IPS-18a (cell line): ENCODE data around the gene POLD1.
"Not testable (repeated sequence)": the region's sequence is repeated elsewhere in the genome, so short reads cannot be mapped to it uniquely, and the experiment has no call there.

Experiments used
- H3K27ac ChIP-seq: one replicate; pipeline ENCODE4 v1.5.1; 2013; ENCODE audit warnings: low read length
- H3K27me3 ChIP-seq: one replicate; pipeline ENCODE4 v1.6.1; 2013; ENCODE audit warnings: mild to moderate bottlenecking, low read length; ENCODE audit not compliant: control insufficient read depth, insufficient read depth
- H3K36me3 ChIP-seq: one replicate; pipeline ENCODE4 v1.6.1; 2013; ENCODE audit warnings: low read depth, low read length; ENCODE audit not compliant: control insufficient read depth
- H3K4me1 ChIP-seq: one replicate; pipeline ENCODE4 v1.6.1; 2013; ENCODE audit warnings: low read depth, low read length; ENCODE audit not compliant: control insufficient read depth
- H3K4me3 ChIP-seq: one replicate; pipeline ENCODE4 v1.5.1; 2013; ENCODE audit warnings: low read length
- H3K9ac ChIP-seq: one replicate; pipeline ENCODE4 v1.6.1; 2013; ENCODE audit warnings: mild to moderate bottlenecking, low read length, moderate library complexity
- H3K9me3 ChIP-seq: one replicate; pipeline ENCODE4 v1.6.1; 2013; ENCODE audit warnings: low read depth, low read length; ENCODE audit not compliant: control insufficient read depth

POLD1 gene

DNA sequence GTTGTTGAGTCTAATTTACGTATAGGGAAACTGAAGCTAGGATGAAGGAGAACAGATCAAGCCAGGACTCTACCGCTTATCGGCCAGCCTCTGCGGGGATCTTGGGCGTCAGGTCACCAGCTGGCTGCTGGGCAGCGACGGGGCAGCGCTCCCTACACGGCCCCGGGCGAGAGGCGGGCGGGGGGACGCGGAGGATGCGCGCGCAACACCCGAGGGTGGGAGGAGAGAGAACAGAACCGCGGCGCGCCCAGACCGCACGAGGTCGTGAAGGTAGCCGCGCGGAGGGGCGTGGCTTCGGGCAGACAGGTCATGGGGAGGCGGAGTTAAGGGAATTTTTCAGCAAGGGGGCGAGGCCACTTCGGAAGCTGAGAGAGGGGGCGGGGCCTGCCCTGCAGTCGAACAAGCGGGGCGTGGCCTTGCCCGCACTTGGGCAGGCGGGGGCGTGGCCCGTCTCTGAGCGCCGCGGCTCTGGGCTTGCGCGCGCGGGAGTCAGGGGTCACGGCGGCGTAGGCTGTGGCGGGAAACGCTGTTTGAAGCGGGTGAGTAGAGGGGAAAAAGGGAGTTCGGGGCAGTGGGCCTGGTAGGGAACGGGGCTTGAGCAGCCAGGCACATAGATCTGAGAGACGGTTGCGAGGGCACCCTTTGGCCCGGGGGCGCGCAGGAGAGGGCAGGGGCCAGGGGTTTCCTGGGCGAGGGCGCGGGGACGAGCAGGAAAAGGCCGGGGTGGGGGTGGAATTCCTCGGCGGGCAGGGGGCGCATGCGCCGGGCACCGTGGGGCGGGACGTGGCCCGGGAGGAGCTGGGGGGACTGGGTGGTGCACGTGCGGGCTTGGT is at the start of gene POLD1:
Gene POLD1, plus strand, starts transcription at position 496 of the 833 bp plus-strand sequence. CDS start 14,505 bp downstream, outside the sequence.
- Histone ChIP-seq H3K9me3 (no peaks in the 10 kb centered on the region), H3K4me3 (peak within 1 kb of the TSS; percentile 100), H3K27me3 (no peaks in the 10 kb centered on the region), H3K9ac (peak within 1 kb of the TSS; percentile 87), H3K27ac (peak within 1 kb of the TSS; percentile 79), H3K4me1 (peaks cover 6% of the 10 kb centered on the region), H3K36me3 (peaks cover 43% of the 10 kb centered on the region)

DNA sequence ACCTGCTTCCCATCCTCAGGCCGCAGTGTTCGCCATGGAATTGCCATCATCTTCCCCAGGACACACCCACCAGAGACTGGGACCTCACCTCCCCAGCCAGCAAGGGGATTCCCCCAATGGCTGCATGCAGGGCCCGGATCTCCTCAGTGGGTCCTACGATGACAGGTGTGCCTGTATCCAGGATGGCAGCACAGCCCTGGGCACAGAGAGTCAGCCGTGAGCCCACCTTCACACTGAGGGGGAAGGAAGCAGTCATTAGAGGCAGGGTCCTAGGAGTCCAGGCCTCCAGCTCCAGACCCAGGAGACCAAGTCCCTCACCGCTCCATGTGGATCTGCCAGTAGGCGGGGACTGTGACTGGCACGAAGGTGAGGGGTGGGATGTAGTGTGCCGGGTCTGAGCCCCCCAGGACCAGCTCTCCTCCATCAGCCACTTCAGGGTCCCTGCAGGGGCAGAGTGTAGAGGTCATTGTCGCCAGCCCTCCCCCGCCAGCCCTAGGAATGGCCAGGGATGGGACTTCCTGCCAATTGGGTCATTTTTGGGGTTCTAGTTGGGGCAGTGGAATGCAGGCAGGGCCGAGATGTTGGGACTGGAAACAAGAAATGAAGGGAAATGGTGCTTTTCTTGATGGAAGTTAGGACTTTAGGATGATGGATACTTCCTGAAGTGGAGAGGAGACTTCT is 49.3 kb upstream of the POLD1 start:
- no peaks in the 10 kb centered on the region for H3K36me3 ChIP-seq
- H3K9ac ChIP-seq = no peak overlapping the region
- H3K4me3 ChIP-seq = no peak overlapping the region
- H3K9me3 ChIP-seq = no peaks in the 10 kb centered on the region
- no peaks in the 10 kb centered on the region for H3K27me3 ChIP-seq
- H3K27ac ChIP-seq = no peak overlapping the region
- H3K4me1 ChIP-seq = peaks cover 17% of the 10 kb centered on the region

DNA sequence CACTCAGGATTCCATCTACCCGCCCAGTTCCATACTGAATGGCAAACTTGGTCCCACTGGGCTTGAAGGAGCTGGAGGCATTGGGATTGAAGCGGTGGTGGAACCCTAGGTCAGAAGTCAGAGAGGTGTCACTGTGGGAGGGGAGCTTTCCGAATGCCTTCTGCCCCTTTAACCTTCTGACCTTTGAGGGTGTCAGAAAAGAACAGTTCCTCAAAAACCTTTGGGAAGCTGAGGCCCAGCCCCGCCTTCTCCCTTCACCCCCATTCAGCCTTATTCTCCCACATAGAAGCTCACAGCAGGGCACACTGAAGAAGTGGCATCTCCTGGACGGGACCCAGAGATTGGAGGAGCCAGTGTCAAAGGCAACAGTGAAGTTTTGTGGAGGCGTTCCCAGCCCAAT is 47.1 kb upstream of the POLD1 start:
- not testable (repeated sequence) for H3K27ac ChIP-seq, H3K4me3 ChIP-seq, H3K9ac ChIP-seq, H3K9me3 ChIP-seq, H3K27me3 ChIP-seq, H3K36me3 ChIP-seq, H3K4me1 ChIP-seq

DNA sequence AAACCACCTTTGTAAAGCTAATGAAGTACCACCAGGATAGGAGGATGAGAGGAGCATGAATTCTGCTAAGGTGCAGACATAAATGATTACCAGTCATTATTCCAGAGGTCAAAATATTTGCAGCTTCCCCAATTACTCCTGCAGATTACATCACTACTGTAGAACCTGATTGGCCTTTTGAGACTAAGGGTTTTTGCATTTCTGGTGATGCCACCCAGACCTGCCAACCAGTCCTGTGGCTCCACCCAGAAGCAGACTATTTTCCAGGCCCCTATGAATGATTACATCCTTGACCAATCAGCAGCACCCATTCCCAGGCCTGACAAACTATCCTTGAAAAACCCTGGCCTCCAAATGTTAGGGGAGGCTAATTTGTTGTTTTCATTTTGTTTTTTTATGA is 43.8 kb upstream of the POLD1 start:
- H3K27ac ChIP-seq = no peak overlapping the region
- H3K4me3 ChIP-seq = no peak overlapping the region

DNA sequence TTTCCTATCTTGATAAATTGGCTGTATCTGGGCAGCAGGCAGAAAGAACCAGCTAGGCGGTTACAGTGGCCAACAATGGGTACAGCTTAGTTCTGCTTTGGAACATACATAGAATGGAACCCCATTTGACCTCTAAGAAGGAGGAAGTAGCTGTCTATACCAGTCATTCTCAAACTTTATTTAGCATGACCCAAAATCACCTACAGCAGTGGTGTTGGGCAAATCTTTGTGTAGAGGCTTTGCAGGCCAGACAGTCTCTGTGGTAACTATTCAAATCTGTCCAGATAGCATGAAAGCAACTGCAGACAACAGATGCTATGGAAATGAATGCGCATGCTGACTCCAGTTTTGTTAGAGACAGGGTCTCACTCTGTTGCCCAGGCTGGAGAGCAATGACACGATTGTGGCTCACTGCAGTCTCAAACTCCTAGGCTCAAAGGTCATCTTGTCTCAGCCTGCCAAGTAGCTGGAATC is 43.0 kb upstream of the POLD1 start:
- H3K4me1 ChIP-seq = no peaks in the 10 kb centered on the region
- H3K9me3 ChIP-seq = no peaks in the 10 kb centered on the region
- H3K27ac ChIP-seq = no peak overlapping the region
- H3K9ac ChIP-seq = no peak overlapping the region
- H3K4me3 ChIP-seq = no peak overlapping the region
- H3K36me3 ChIP-seq = no peaks in the 10 kb centered on the region
- no peaks in the 10 kb centered on the region for H3K27me3 ChIP-seq

More for the DNA sequence above, 43.8 kb upstream of the POLD1 start:
- H3K4me1 ChIP-seq = no peaks in the 10 kb centered on the region
- no peaks in the 10 kb centered on the region for H3K9me3 ChIP-seq
- H3K9ac ChIP-seq = no peak overlapping the region
- no peaks in the 10 kb centered on the region for H3K27me3 ChIP-seq
- H3K36me3 ChIP-seq = no peaks in the 10 kb centered on the region

DNA sequence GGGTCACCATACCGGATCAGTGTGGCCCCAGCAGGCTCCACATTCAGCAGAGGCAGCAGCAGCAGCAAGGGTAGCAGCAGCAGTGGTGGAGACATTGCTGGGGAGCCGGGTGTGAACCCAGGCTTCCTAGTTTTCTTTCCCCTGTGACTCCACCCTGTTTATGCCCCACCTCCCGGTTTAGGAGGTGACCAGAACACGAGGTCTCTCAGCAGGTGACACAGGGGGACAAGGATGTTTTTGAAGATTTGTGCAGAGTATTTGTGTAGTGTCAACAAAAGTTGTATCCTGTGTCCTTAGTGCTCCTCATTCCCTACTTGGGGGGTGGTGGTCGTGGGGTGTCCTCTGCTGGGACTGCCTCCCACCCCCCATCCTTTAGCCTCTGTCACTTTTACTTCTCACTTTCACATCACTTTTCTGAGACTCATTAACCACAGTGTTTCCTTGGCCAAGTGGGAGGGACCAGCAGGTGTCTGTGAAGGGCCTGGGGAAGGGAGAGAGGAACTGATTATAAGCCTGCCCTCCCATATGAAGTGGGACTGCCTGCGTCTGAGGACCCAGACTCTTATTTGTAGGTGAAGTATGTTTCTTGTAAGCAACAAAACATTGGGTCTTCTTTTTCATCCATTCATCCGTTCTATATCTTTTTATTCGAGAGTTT is 39.4 kb upstream of the POLD1 start:
- Histone ChIP-seq H3K4me3 (no peak overlapping the region), H3K9ac (no peak overlapping the region), H3K4me1 (no peaks in the 10 kb centered on the region), H3K27me3 (no peaks in the 10 kb centered on the region), H3K36me3 (no peaks in the 10 kb centered on the region), H3K27ac (no peak overlapping the region), H3K9me3 (no peaks in the 10 kb centered on the region)

DNA sequence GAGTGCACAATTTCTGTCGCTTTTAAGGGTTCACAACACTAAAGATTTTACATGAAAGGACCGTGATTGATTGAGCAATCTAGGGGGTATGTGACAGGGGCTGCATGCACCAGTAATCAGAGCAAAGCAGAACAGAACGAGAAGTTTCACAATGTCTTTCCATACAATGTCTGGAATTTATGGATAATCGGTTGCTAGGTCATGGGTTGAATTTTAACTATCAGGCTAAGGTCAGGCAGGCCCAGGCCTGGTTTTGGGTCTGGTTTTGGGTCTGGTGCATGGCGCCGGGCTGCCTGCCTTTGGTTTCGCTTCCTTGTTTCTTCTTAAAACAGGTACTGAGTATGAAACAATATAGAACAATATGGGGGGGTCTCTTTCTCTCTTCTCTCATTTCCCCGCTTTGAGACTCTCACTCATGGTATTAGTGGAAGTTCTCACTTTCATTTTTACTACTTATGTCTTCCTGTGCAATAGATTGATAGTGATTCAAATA is 37.0 kb upstream of the POLD1 start:
- not testable (repeated sequence) for H3K4me3 ChIP-seq, H3K27me3 ChIP-seq, H3K9me3 ChIP-seq, H3K4me1 ChIP-seq, H3K9ac ChIP-seq, H3K27ac ChIP-seq, H3K36me3 ChIP-seq

DNA sequence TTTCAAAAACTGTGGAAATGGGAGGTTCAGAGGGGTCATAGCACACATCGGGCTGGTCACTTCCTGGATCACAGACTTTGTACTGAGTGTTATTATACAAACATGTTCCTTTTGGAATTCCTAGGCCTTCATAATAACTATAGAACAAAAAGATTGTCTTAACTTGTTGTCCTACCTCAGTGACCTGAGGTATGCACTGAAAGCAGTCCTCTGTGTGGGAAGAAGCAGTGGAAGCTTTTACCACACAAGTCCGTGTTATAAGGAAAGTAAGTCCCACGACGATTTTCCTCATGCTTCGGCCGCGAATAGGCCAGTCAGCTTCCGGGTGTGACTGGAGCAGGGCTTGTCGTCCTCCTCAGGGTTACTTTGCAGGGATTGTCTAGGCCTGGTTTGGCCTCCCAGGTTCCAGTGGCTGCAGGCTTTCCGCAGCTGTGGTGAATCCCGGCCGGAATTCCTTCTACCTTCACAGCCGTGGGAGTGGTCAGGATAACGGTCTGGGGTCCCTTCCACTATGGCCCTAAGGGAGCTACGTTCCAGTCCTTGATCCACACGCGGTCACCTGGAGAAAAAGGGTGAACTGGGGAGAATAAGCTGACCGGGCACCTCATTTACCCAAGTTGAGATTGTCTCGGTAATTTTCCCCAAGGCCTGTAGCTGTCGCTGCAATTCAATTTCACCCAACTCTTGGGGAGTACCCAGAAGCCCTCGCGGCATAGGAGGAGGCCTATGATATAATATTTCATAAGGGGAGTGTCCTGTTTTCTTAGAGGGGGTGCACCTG is 34.7 kb upstream of the POLD1 start:
- no peaks in the 10 kb centered on the region for H3K9me3 ChIP-seq
- no peak overlapping the region for H3K4me3 ChIP-seq
- H3K4me1 ChIP-seq = no peaks in the 10 kb centered on the region
- H3K9ac ChIP-seq = no peak overlapping the region
- H3K27me3 ChIP-seq = no peaks in the 10 kb centered on the region
- H3K36me3 ChIP-seq = no peaks in the 10 kb centered on the region
- no peak overlapping the region for H3K27ac ChIP-seq

DNA sequence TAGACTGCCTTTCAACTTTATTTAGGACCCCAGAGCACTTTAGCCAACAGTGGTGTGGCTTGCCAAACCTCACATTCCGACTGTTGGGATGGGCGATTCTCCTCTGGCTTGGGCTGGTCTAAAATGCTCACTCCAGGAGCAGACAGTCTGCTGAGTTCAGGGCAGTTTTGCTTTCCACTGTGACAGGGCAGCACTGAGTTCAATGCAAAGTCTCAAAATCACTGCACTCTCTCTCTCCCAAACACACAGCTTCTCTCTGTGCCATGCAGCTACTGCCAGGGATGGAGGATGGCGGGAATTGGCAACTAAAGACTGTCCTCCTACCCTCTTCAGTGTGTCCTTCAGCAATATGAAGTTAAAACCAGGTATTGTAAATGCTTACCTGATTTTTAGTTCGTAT is 31.9 kb upstream of the POLD1 start:
- H3K9ac ChIP-seq = no peak overlapping the region
- H3K4me1 ChIP-seq = no peaks in the 10 kb centered on the region
- H3K9me3 ChIP-seq = no peaks in the 10 kb centered on the region
- no peak overlapping the region for H3K4me3 ChIP-seq
- H3K36me3 ChIP-seq = no peaks in the 10 kb centered on the region
- no peak overlapping the region for H3K27ac ChIP-seq
- H3K27me3 ChIP-seq = no peaks in the 10 kb centered on the region

DNA sequence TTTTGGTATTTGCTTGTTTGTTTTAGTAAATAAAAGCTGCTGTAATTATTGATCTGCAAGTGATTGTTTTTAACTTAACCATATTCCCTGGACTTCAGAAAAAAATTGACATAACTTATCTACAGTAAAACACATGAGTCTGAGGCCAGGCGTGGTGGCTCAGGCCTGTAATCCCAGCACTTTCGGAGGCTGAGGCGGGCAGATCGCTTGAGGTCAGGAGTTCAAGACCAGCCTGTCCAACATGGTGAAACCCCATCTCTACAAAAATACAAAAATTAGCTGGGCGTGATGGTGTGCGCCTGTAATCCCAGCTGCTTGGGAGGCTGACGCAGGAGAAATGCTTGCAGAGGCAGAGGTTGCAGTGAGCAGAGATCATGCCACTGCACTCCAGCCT is 30.7 kb upstream of the POLD1 start:
- H3K4me3 ChIP-seq, H3K36me3 ChIP-seq, H3K9ac ChIP-seq, H3K4me1 ChIP-seq, H3K27me3 ChIP-seq, H3K27ac ChIP-seq, H3K9me3 ChIP-seq: not testable (repeated sequence)

DNA sequence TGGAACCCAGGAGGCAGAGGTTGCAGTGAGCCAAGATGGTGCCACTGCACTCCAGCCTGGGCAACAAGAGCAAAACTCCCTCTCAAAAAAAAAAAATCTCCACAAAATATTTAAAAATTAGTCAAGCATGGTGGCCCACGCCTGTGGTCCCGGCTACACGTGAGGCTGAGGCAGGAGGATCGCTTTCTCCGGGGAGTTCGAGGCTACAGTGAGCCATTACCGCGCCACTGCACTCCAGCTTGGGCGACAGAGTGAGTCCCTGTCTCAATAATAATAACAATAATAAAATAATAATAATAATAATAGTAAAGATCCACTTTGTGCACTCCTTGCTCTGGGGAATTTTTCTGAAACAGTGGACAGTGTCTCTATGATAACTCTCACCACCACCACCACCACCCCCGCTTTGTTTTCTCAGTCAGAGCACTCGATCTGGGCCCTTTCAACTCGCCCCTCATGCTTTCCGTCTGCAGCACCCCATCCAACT is 27.4 kb upstream of the POLD1 start:
- H3K9ac ChIP-seq = no peak overlapping the region
- no peaks in the 10 kb centered on the region for H3K27me3 ChIP-seq
- no peaks in the 10 kb centered on the region for H3K9me3 ChIP-seq
- no peak overlapping the region for H3K4me3 ChIP-seq
- no peaks in the 10 kb centered on the region for H3K36me3 ChIP-seq
- H3K27ac ChIP-seq = no peak overlapping the region
- no peaks in the 10 kb centered on the region for H3K4me1 ChIP-seq
